ENCODE measurements around the gene STMN1.

Gene STMN1

DNA sequence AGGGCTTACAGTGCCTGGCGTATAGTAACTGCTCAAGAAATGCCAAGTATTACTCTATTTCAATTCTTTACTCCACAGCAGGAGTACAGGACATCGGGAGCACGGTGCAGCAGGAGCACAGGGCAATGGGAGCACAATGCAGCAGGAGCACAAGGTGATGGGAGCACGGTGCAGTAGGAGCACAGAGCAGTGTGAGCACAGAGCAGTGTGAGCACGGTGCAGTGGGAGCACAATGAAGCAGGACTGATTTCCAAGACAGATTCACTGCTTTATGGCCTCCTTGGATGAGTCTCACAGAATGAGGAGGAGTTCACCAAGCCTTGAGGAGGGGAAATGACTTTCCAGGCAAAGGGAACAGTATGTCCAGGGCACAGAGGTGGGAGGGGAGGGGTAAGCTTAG is 25.7 kb downstream of the STMN1 start:
- WGBS = 96% methylated on average over 5 of the region's 5 CpGs
- no peak overlapping the region for H2AFZ ChIP-seq (ENCODE audit: low read depth, low read length)
- H3K36me3 ChIP-seq (ENCODE audit: control insufficient read depth in 1 of 2, insufficient read depth in 2 of 2, low read depth in 1 of 2, low read length in 2 of 2) = peaks cover 0 to 6% of the 10 kb centered on the region in 2 experiments
- H3K79me1 ChIP-seq (replicated peaks; ENCODE audit: low read length, poor library complexity, severe bottlenecking) = no peaks in the 10 kb centered on the region
- no peak for DNase-seq
- no peak overlapping the region for H3K4me3 ChIP-seq (ENCODE audit: insufficient read depth in 1 of 2, low read depth in 1 of 2, low read length in 2 of 2)
- H2BK120ac ChIP-seq (ENCODE audit: low read depth, low read length) = no peak overlapping the region
- no peak overlapping the region for H3K27ac ChIP-seq (ENCODE audit: low read length, poor library complexity, severe bottlenecking)
- H3K4me1 ChIP-seq (ENCODE audit: control insufficient read depth, insufficient read depth, low read depth, low read length) = peaks cover 2% of the 10 kb centered on the region
- no peak overlapping the region for H2BK5ac ChIP-seq (ENCODE audit: low read depth, low read length, poor library complexity, severe bottlenecking)
- no peak overlapping the region for H3K9ac ChIP-seq (ENCODE audit: low read length)
- H2BK12ac ChIP-seq (ENCODE audit: low read length in 2 of 2) = no peak overlapping the region
- H2BK15ac ChIP-seq (ENCODE audit: low read depth, poor library complexity, severe bottlenecking) = no peak overlapping the region
- H4K91ac ChIP-seq (ENCODE audit: low read length) = no peak overlapping the region
- H3K9me3 ChIP-seq (ENCODE audit: control insufficient read depth, low read length) = no peaks in the 10 kb centered on the region
- no peak overlapping the region for H3K23ac ChIP-seq (ENCODE audit: low read length in 2 of 2)
- peaks cover 0 to 2% of the 10 kb centered on the region in 2 experiments for H3K27me3 ChIP-seq (ENCODE audit: control insufficient read depth in 1 of 2, insufficient read depth in 1 of 2, low read length in 2 of 2)
- H3K14ac ChIP-seq (ENCODE audit: low read length in 2 of 2) = no peak overlapping the region
- H3K18ac ChIP-seq (ENCODE audit: low read depth in 1 of 2, low read length in 2 of 2) = no peak overlapping the region
- no peak overlapping the region for H3K4me2 ChIP-seq (ENCODE audit: low read length, poor library complexity, severe bottlenecking)
- H4K8ac ChIP-seq (ENCODE audit: low read length) = no peak overlapping the region
- no peak overlapping the region for H2AK5ac ChIP-seq (ENCODE audit: low read length, severe bottlenecking)
- H3K4ac ChIP-seq (ENCODE audit: low read depth in 1 of 2, low read length in 2 of 2) = no peak overlapping the region

DNA sequence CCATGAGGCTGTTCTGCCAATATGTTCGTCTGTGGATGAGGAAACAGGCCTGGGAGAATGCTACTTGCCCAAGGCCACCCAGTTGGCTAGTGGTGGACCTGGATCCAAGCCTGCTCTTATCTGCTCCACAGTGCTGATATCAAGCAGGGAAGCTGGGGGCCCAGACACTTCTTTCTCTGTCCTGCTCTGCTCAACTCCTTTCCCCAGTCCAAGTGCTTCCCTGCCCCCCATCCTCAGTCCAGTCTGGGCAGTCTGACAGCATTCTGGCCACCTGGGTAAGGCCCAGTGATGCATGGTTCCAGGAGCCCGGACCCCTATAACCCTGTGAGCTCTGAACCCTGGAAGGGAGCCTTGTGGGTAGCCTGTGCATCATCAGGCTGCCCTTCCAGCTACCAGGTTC is 26.5 kb downstream of the STMN1 start:
- no peak overlapping the region for H3K14ac ChIP-seq (ENCODE audit: low read length in 2 of 2)
- no peak overlapping the region for H3K4me2 ChIP-seq (ENCODE audit: low read length, poor library complexity, severe bottlenecking)
- H4K8ac ChIP-seq (ENCODE audit: low read length) = no peak overlapping the region
- no peak overlapping the region for H2AK5ac ChIP-seq (ENCODE audit: low read length, severe bottlenecking)
- no peak overlapping the region for H3K9ac ChIP-seq (ENCODE audit: low read length)
- no peaks in the 10 kb centered on the region for H3K36me3 ChIP-seq (ENCODE audit: control insufficient read depth in 1 of 2, insufficient read depth in 2 of 2, low read depth in 1 of 2, low read length in 2 of 2)
- H3K4ac ChIP-seq (ENCODE audit: low read depth in 1 of 2, low read length in 2 of 2) = no peak overlapping the region
- peaks cover 2% of the 10 kb centered on the region for H3K79me1 ChIP-seq (replicated peaks; ENCODE audit: low read length, poor library complexity, severe bottlenecking)
- H4K91ac ChIP-seq (ENCODE audit: low read length) = no peak overlapping the region
- H2AFZ ChIP-seq (ENCODE audit: low read depth, low read length) = no peak overlapping the region
- DNase-seq = no peak
- no peaks in the 10 kb centered on the region for H3K9me3 ChIP-seq (ENCODE audit: control insufficient read depth, low read length)
- no peak overlapping the region for H3K27ac ChIP-seq (ENCODE audit: low read length, poor library complexity, severe bottlenecking)
- H3K27me3 ChIP-seq (ENCODE audit: control insufficient read depth in 1 of 2, insufficient read depth in 1 of 2, low read length in 2 of 2) = peaks cover 0 to 2% of the 10 kb centered on the region in 2 experiments
- no peak overlapping the region for H3K4me3 ChIP-seq (ENCODE audit: insufficient read depth in 1 of 2, low read depth in 1 of 2, low read length in 2 of 2)
- H2BK15ac ChIP-seq (ENCODE audit: low read depth, poor library complexity, severe bottlenecking) = no peak overlapping the region
- no peak overlapping the region for H2BK12ac ChIP-seq (ENCODE audit: low read length in 2 of 2)
- H3K18ac ChIP-seq (ENCODE audit: low read depth in 1 of 2, low read length in 2 of 2) = no peak overlapping the region
- peaks cover 5% of the 10 kb centered on the region for H3K4me1 ChIP-seq (ENCODE audit: control insufficient read depth, insufficient read depth, low read depth, low read length)
- H3K23ac ChIP-seq (ENCODE audit: low read length in 2 of 2) = no peak overlapping the region
- 84% methylated on average over 2 of the region's 2 CpGs for WGBS
- H2BK5ac ChIP-seq (ENCODE audit: low read depth, low read length, poor library complexity, severe bottlenecking) = no peak overlapping the region
- H2BK120ac ChIP-seq (ENCODE audit: low read depth, low read length) = no peak overlapping the region

DNA sequence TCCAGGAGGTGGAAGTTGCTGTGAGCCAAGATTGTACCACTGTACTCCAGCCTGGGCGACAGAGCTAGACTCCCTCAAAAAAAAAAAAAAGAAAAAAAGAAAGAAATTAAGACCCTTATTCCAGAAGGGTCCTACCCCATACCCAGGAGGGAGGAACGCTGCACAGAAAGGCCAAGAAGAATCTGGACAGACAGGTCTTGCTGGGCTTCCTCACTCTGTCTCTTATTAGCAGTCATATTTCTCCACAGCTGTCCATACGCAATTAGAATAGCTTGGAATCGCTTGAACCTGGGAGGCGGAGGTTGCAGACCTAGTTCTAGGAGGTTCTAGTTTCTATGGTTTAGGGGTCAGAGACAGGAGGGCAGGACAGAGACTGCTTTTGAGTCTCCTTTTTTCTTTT is 27.5 kb downstream of the STMN1 start:
- Histone ChIP-seq H3K27ac (ENCODE audit: low read length, poor library complexity, severe bottlenecking) (no peak overlapping the region), H2BK120ac (ENCODE audit: low read depth, low read length) (no peak overlapping the region), H3K4ac (ENCODE audit: low read depth in 1 of 2, low read length in 2 of 2) (no peak overlapping the region), H2AK5ac (ENCODE audit: low read length, severe bottlenecking) (no peak overlapping the region), H4K8ac (ENCODE audit: low read length) (no peak overlapping the region), H3K18ac (ENCODE audit: low read depth in 1 of 2, low read length in 2 of 2) (no peak overlapping the region), H3K23ac (ENCODE audit: low read length in 2 of 2) (no peak overlapping the region), H2BK5ac (ENCODE audit: low read depth, low read length, poor library complexity, severe bottlenecking) (no peak overlapping the region), H3K9me3 (ENCODE audit: control insufficient read depth, low read length) (no peaks in the 10 kb centered on the region), H3K36me3 (ENCODE audit: control insufficient read depth in 1 of 2, insufficient read depth in 2 of 2, low read depth in 1 of 2, low read length in 2 of 2) (no peaks in the 10 kb centered on the region), H2BK12ac (ENCODE audit: low read length in 2 of 2) (no peak overlapping the region), H3K9ac (ENCODE audit: low read length) (no peak overlapping the region), H3K4me3 (ENCODE audit: insufficient read depth in 1 of 2, low read depth in 1 of 2, low read length in 2 of 2) (no peak overlapping the region), H3K14ac (ENCODE audit: low read length in 2 of 2) (no peak overlapping the region), H3K79me1 (replicated peaks; ENCODE audit: low read length, poor library complexity, severe bottlenecking) (peaks cover 8% of the 10 kb centered on the region), H3K4me2 (ENCODE audit: low read length, poor library complexity, severe bottlenecking) (no peak overlapping the region), H4K91ac (ENCODE audit: low read length) (no peak overlapping the region), H3K4me1 (ENCODE audit: control insufficient read depth, insufficient read depth, low read depth, low read length) (peaks cover 11% of the 10 kb centered on the region), H2AFZ (ENCODE audit: low read depth, low read length) (no peak overlapping the region), H3K27me3 (ENCODE audit: control insufficient read depth in 1 of 2, insufficient read depth in 1 of 2, low read length in 2 of 2) (peaks cover 0 to 2% of the 10 kb centered on the region in 2 experiments), H2BK15ac (ENCODE audit: low read depth, poor library complexity, severe bottlenecking) (no peak overlapping the region)
- 94% methylated on average over 5 of the region's 5 CpGs for WGBS
- no peak for DNase-seq

DNA sequence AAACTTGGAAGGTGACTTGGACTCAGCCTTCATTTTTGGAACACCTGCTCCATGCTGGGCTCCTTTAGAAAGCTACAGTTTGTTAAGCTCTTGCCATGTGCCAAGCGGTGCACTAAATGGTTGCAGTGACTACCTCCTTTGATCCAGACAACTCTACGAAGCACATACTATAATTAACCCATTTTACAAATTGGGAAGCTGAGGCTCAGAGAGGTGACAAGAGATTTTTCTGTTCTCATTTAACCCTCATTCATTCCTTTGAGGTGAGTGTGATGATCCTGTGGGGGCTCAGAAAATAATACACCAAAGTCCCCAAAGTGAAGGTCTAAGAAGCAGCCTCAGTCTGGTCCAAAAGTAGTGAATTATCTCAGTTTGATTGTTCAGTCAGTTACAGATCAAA is 29.1 kb downstream of the STMN1 start:
- no peak overlapping the region for H3K4ac ChIP-seq (ENCODE audit: low read depth in 1 of 2, low read length in 2 of 2)
- H2AK5ac ChIP-seq (ENCODE audit: low read length, severe bottlenecking) = no peak overlapping the region
- no peak overlapping the region for H3K27ac ChIP-seq (ENCODE audit: low read length, poor library complexity, severe bottlenecking)
- peaks cover 18% of the 10 kb centered on the region for H3K4me1 ChIP-seq (ENCODE audit: control insufficient read depth, insufficient read depth, low read depth, low read length)
- no CpG with 5 or more reads among the region's 2 CpGs for WGBS
- no peak overlapping the region for H2AFZ ChIP-seq (ENCODE audit: low read depth, low read length)
- no peak overlapping the region for H4K91ac ChIP-seq (ENCODE audit: low read length)
- no peak overlapping the region for H3K14ac ChIP-seq (ENCODE audit: low read length in 2 of 2)
- no peak overlapping the region for H2BK5ac ChIP-seq (ENCODE audit: low read depth, low read length, poor library complexity, severe bottlenecking)
- peaks cover 0 to 2% of the 10 kb centered on the region in 2 experiments for H3K27me3 ChIP-seq (ENCODE audit: control insufficient read depth in 1 of 2, insufficient read depth in 1 of 2, low read length in 2 of 2)
- no peak overlapping the region for H2BK120ac ChIP-seq (ENCODE audit: low read depth, low read length)
- H3K18ac ChIP-seq (ENCODE audit: low read depth in 1 of 2, low read length in 2 of 2) = no peak overlapping the region
- DNase-seq = no peak
- no peak overlapping the region for H2BK12ac ChIP-seq (ENCODE audit: low read length in 2 of 2)
- H3K79me1 ChIP-seq (replicated peaks; ENCODE audit: low read length, poor library complexity, severe bottlenecking) = peaks cover 18% of the 10 kb centered on the region
- H3K23ac ChIP-seq (ENCODE audit: low read length in 2 of 2) = no peak overlapping the region
- H3K4me2 ChIP-seq (ENCODE audit: low read length, poor library complexity, severe bottlenecking) = no peak overlapping the region
- H3K9ac ChIP-seq (ENCODE audit: low read length) = no peak overlapping the region
- H3K4me3 ChIP-seq (ENCODE audit: insufficient read depth in 1 of 2, low read depth in 1 of 2, low read length in 2 of 2) = no peak overlapping the region
- H3K9me3 ChIP-seq (ENCODE audit: control insufficient read depth, low read length) = no peaks in the 10 kb centered on the region
- H4K8ac ChIP-seq (ENCODE audit: low read length) = no peak overlapping the region
- H2BK15ac ChIP-seq (ENCODE audit: low read depth, poor library complexity, severe bottlenecking) = no peak overlapping the region
- H3K36me3 ChIP-seq (ENCODE audit: control insufficient read depth in 1 of 2, insufficient read depth in 2 of 2, low read depth in 1 of 2, low read length in 2 of 2) = no peaks in the 10 kb centered on the region

All from mesenchymal stem cell (in vitro differentiated cells and primary cell).